Heart right ventricle (tissue), 16 donors: ENCODE results near the gene PLA2G4B. TPM values are rescaled to one million over a fixed set of nuclear protein-coding genes. Genes with fewer than 3 reads are reported as not detected.
A peak's percentile ranks its signal among the peaks of the same experiment; 100 is the strongest.

Source experiments
- ATAC-seq, 8 donors: fragments of 200-7000 bp; cut with Tn5 transposase; one replicate each; pipeline ENCODE4 v1.9.1; 2020; ENCODE audit warnings: mild to moderate bottlenecking in 8 of 8, moderate library complexity in 8 of 8, moderate number of reproducible peaks in 1 of 8
- DNase-seq, 2 donors: peaks; one replicate each; pipeline ENCODE4 v3.0.0-alpha.2; 2020
- H3K27ac ChIP-seq, 10 donors: fragments of 200-600 bp; sonication (generic) in 2 of 10; one replicate each; pipeline versions ENCODE4 v1.5.0 to v1.8.0; 2020 to 2022; ENCODE audit warnings: mild to moderate bottlenecking in 3 of 10
- H3K27me3 ChIP-seq, 7 donors: fragments of 200-600 bp; one replicate each; pipeline ENCODE4 v1.8.0; 2021 to 2022; ENCODE audit warnings: mild to moderate bottlenecking in 2 of 7
- H3K36me3 ChIP-seq, 9 donors: fragments of 200-600 bp; sonication (generic) in 1 of 9; one replicate each; pipeline versions ENCODE4 v1.5.0 to v1.8.0; 2020 to 2022; ENCODE audit warnings: mild to moderate bottlenecking in 2 of 9
- H3K4me1 ChIP-seq, 9 donors: fragments of 200-600 bp; sonication (generic) in 1 of 9; one replicate each; pipeline versions ENCODE4 v1.5.0 to v1.8.0; 2020 to 2022; ENCODE audit warnings: mild to moderate bottlenecking in 4 of 9
- H3K4me3 ChIP-seq, 10 donors: fragments of 200-600 bp; sonication (generic) in 2 of 10; one replicate each; pipeline versions ENCODE4 v1.5.0 to v1.8.0; 2020 to 2022; ENCODE audit warnings: mild to moderate bottlenecking in 7 of 10, moderate library complexity in 2 of 10
- H3K9me3 ChIP-seq, 11 donors: fragments of 200-600 bp in 10 of 11; sonication (generic) in 2 of 11; one replicate each; pipeline versions ENCODE4 v1.5.0 to v1.8.0; 2013 to 2022; ENCODE audit warnings: mild to moderate bottlenecking in 2 of 11, control low read depth in 1 of 11, moderate library complexity in 1 of 11
- CTCF ChIP-seq, 9 donors: fragments of 200-600 bp; sonication (generic) in 2 of 9; IDR thresholded peaks; one replicate each; pipeline versions ENCODE4 v1.5.0 to v1.8.0; 2021 to 2022; ENCODE audit warnings: antibody characterized with exemption in 9 of 9, mild to moderate bottlenecking in 5 of 9, moderate library complexity in 1 of 9
- WGBS, 2 donors: extraction: QIAGEN DNeasy Blood & Tissue Kit; methylation state at CpG; one replicate each; pipeline ENCODE4 v1.1.7; 2013; ENCODE audit warnings: inconsistent platforms in 1 of 2; 5-methylcytosine and 5-hydroxymethylcytosine counted together
- intact Hi-C, 10 donors: fragments of 100-400 bp; cut with DNase I; formaldehyde crosslinking; loops; one replicate each; pipeline versions ENCODE4 v1.11.1 to v1.14.2; 2022
- polyA plus RNA-seq, 2 donors: library from polyadenylated mRNA; stranded (reverse); fragments of 200-250 nt; gene quantifications; one replicate each; pipeline ENCODE4 v1.2.3, GENCODE V29; 2013
- total RNA-seq, 10 donors: library from RNA; stranded (reverse); fragmentation: NEBNext Ultra II Directional in 3 of 10; extraction: Animal tissue kit (Norgen Biotek cat#: 25700) in 3 of 10; gene quantifications; one replicate each; pipeline versions ENCODE4 v1.2.1 to v1.2.4, GENCODE V29; 2021 to 2023
- donor health status: Arrhythmogenic right ventricular cardiomyopathy.
- donor health status: ischemic (EF 13 %, LVEDD 7.1; RV severe dilation, severe dysfunction).
- donor health status: healthy with polysubstance abuse.
- donor health status: DM: no; HTN: yes; CAD: no.
- donor health status: DM: no; HTN: no; CAD: no.
- donor health status: ischemic (EF 25% LVEDD 6.9; RV normal size, moderate dysfunction).
- donor health status: ischemic (EF 25% LVEDD 5.7; RV mildly dilated, moderate dysfunction).
- donor health status: healthy.
- donor health status: DM: yes; HTN: yes; CAD: no.
- donor health status: Ischemic cardiomyopathy.
- donor health status: ischemic (EF 35%, LVEDD 5.7; RV mildly dilated, moderate dysfunction).
- donor health status: nonischemic (EF 11% LVEDD 7.7; RV severe dilation, severe dysfunction).
- donor health status: DM: yes; HTN: yes; CAD: no.
- donor health status: PGD.
- donor health status: ischemic (EF 29% LVEDD 5.4; RV normal size, mild dysfunction).
- donor health status: nonischemic (EF 23%, LVEDD 6.1; RV moderate dilation, normal function).

PLA2G4B gene
- total and polyA plus RNA-seq, 12 donors, result 1.6 to 16.0 (median 3.2) TPM

DNA sequence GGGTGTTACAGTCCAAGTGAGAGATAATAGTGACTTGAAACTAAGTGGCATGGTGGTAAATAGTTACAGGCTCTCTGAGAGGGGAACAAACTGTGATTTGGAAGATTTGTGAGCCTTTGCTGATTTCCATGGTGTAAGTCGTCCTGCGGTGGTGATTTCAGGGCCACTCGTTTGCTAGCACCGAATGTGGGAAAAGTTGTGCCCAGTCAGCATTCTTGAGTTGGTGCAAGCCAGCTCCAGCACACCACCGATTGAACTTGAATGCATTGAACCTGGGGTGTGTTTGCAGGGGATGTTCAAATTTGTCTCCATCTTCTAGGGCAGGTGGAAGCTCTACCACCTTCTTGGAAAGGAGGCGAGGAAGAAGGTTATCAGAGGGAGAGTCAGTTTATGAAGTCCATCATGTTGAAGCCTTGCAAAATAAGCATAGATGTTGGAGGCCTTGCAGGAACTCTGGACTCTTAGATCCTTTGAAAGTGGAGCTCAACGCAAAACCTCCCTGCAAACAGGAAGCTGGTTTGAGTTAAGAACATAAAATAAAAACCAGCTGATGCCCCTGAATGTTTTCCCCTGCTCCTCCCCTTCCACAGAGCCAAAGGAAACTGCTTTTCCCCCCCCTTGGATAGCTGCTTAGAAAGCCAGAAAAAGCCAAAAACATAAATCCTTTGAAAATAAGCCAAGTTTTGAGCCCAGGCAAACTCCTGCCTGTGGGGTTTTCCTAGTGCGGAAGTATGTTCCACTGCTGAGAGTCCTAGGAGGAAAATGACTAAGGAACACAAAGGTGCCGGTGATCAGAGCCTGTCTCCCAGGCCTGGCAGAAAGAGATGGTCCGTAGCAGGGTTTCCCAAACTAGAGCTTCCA lies 42.4 kb upstream of the PLA2G4B start:
- ATAC-seq, result peak in 2 of 8 donors; percentile 25 to 35
- no peak for TF ChIP-seq CTCF (IDR thresholded peaks at IDR 0.05)
- H3K27ac ChIP-seq, result peak overlapping the region in 4 of 10 donors; percentile 1 to 37 (median 24)

DNA sequence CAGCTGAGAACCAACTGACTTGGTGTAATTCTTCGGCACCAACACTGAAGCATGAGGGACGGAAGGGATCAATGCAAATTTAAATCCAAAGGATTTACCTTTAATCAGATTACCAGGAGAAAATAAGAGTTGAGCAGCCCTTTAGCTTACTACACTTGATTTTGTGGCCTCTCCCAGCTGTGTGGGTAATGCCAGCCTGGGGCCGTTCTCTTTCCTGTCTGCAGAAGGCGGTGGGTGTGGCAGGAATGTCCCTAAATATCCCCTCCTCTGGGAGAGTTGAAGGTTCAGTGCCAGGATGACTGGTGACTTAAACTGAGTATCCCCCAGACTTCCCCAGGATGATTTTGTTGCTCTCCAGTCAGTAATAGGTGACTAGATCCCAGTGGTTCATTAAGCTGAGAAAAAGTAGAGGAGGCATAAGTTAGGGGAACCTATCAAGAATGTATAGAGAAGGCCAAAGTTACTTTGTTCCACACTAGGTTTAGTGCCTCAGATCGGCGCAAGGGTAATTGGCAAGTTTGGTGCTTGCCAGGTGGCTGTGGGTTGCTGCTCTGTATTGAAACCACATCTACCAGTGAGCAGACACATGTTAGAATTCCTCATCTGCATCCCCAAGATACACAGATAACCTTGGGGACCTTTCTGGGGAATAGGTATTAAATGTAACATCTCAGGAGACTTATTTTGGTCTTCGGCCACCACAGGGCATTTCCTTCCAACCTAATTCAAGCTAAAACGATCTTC lies 41.3 kb upstream of the PLA2G4B start:
- DNase-seq (no peak), ATAC-seq (no peak)
- no peaks in the 10 kb centered on the region for H3K9me3 ChIP-seq
- WGBS, 2 donors, result 83 to 85% methylated on average over 8 of the region's 8 CpGs
- intact Hi-C loops, result loop anchor here in 1 of 10 donors (10.0 kb wide), 1 partner anchor 177 kb away; the partner anchor contains the start of gene EHD4
- TF ChIP-seq CTCF (IDR thresholded peaks at IDR 0.05), result no peak
- no peaks in the 10 kb centered on the region for H3K27me3 ChIP-seq
- H3K36me3 ChIP-seq, result peaks cover 0 to 26% (median 8%) of the 10 kb centered on the region in 9 donors
- H3K27ac ChIP-seq, result peak overlapping the region in 4 of 10 donors; percentile 1 to 37 (median 20)
- H3K4me3 ChIP-seq, result no peak overlapping the region
- H3K4me1 ChIP-seq, result peaks cover 2 to 43% (median 20%) of the 10 kb centered on the region in 9 donors

More for the DNA sequence above, 42.4 kb upstream of the PLA2G4B start:
- Histone ChIP-seq H3K4me1 (peaks cover 5 to 55% (median 29%) of the 10 kb centered on the region in 9 donors), H3K4me3 (no peak overlapping the region), H3K36me3 (peaks cover 0 to 20% (median under 1%) of the 10 kb centered on the region in 9 donors), H3K9me3 (no peaks in the 10 kb centered on the region), H3K27me3 (no peaks in the 10 kb centered on the region)
- intact Hi-C loops, result loop anchor here in 1 of 10 donors (10.0 kb wide), 1 partner anchor 179 kb away; the partner anchor contains the start of gene EHD4
- no peak for DNase-seq
- 68 to 69% methylated on average over 10 of the region's 10 CpGs for WGBS, 2 donors

GRCh38 chr15:41798607-41799487 lies 39.8 kb upstream of the PLA2G4B start:
- intact Hi-C loops, result loop anchor here in 1 of 10 donors (10.0 kb wide), 1 partner anchor 176 kb away; the partner anchor contains the start of gene EHD4
- 66 to 79% methylated on average over 9 of the region's 9 CpGs for WGBS, 2 donors
- DNase-seq, result no peak
- H3K27me3 ChIP-seq, result no peaks in the 10 kb centered on the region
- no peak for TF ChIP-seq CTCF (IDR thresholded peaks at IDR 0.05)
- no peaks in the 10 kb centered on the region for H3K9me3 ChIP-seq
- no peak overlapping the region for H3K4me3 ChIP-seq
- peak in 5 of 8 donors; percentile 23 to 61 (median 40) for ATAC-seq
- no peak overlapping the region for H3K27ac ChIP-seq
- peaks cover 0 to 31% (median 8%) of the 10 kb centered on the region in 9 donors for H3K36me3 ChIP-seq
- H3K4me1 ChIP-seq, result peaks cover 2 to 36% (median 18%) of the 10 kb centered on the region in 9 donors
